ENCODE measurements around the gene RPL5. TPM values are rescaled to one million over a fixed set of nuclear protein-coding genes. Genes with fewer than 3 reads are reported as not detected.

The RPL5 gene
- total and polyA plus RNA-seq, 2 of the 8 experiments (the other 6 are each of a cell fraction or from before 2014, with no cell fraction given): 1,506 to 2,034 TPM

GRCh38 chr1:92797297-92797696, 34.5 kb upstream of the RPL5 start (continued):
- TF ChIP-seq E2F6 (IDR thresholded peaks at IDR 0.05): no peak
- TF ChIP-seq SIX5 (IDR thresholded peaks at IDR 0.05; ENCODE audit: low read depth, low read length): no peak
- TF ChIP-seq MAX (IDR thresholded peaks at IDR 0.05): no peak
- TF ChIP-seq YY1 (IDR thresholded peaks at IDR 0.05; ENCODE audit: low read depth, low read length): no peak
- no peak for TF ChIP-seq TEAD4 (IDR thresholded peaks at IDR 0.05; ENCODE audit: low read depth, low read length)
